DMS53 treated with DMSO at 0.1 percent for 48 hours (cell line): ENCODE results near the gene EFS.
"Not testable (repeated sequence)": the region's sequence is repeated elsewhere in the genome, so short reads cannot be mapped to it uniquely, and the experiment has no call there.

ENCODE experiments used
- DNase-seq: peaks from one replicate; lab custom pipeline; 2025; ENCODE audit not compliant: unreplicated experiment; lab: John Stamatoyannopoulos, UW

The EFS gene

GRCh38 chr14:23399591-23399990 is 34.6 kb upstream of the EFS start:
- no peak for DNase-seq

DNA sequence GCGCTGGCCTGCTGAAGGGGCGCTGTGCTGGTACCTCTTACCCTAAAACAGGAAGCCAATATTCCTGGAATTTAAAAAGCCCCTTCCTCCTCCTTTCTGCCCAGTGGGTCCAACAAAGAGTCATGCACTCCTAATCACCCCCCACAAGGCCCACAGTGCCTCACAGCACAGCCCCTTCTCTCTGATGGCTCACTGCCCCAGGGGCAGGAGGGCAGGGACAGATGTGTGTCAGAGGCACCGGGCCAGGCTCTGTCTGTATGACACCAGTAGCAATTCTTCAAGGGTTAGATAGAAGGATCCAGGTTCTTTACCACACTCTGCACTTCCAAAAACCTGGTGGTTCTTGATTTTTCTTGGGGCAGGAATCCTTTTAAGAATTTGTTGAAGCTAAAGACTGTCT is 34.2 kb upstream of the EFS start:
- no peak for DNase-seq

GRCh38 chr14:23398348-23398747 is 33.4 kb upstream of the EFS start:
- peak; percentile 93 for DNase-seq

- DNase-seq = no peak
Measured at GRCh38 chr14:23396781-23397407, 31.9 kb upstream of the EFS start.

GRCh38 chr14:23396126-23396525 is 31.2 kb upstream of the EFS start:
- no peak for DNase-seq

DNA sequence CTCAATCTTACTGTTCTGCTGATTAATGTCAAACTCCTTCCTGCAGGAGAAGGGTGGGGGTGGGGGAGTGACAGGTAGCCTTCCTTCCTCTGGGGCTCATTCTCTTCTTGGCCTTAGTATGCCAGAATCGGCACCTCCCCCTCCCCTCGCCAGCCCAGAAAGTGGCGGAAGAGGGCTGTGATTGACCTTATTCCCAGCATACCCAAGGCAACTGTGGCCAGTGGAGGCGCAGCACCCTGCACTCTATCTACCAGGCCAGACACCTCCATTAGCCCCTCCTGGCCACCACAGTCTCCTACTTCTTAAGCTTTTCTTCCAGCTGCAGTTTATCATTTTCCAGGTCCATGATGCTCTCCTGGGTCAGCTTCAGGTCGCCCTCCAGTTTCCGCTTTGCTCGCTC is 27.6 kb upstream of the EFS start:
- DNase-seq = no peak

DNA sequence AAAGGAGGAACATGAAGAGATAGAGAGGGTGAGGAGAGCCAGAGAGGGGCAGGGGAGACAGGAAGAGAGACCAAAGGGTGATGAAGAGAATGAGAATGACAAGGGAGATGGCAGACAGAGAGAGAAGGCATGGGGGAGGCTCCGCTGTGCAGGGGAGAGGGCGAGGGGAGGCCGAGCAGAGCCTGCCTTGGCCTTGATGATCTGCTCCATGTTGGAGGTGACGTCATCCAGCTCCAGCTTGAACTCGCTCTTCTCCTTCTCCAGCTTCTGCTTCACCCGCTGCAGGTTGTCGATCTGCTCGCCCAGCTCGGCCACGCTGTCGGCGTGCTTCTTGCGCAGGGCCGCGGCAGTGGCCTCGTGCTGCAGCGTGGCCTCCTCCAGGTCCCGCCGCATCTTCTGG is 24.9 kb upstream of the EFS start:
- not testable (repeated sequence) for DNase-seq

DNA sequence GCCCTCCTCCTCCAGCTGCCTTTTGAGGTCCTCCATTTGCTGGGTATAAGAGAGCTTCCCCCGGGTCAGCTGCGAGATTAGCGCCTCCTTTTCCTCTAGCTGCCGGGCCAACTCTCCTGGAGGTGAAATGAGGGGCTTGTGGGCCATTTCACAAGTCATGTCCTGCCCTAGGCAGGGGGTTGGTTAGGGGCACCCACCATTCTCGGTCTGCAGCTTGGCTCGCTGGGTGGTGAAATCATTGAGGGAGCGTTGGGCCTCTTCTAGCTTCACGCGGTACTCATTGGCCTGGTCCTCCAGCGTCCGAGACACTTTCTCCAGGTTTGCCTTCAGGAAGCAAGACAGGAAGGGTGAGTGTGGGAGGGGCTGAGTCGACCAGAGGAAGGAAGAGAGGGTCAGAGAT is 24.4 kb upstream of the EFS start:
- no peak for DNase-seq

DNA sequence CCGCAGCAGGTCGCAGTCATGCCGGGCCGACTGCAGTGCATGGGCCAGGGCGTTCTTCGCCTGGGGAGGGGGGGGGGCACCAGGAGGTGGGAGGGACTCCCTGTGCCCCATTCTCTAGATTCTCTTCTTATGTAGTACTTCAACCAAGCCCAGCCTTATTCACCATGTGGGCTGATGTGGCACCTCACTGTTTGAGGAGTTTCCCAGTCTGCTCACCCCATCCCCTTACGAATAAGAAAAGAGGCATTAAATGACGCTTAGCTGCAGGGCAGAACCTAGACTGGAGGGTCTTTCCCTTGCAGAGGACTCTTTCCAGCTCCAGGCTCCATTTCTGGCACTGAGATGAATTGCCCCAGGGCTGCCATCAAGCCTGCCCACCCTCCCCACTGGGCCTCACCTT is 24.0 kb upstream of the EFS start:
- no peak for DNase-seq

- DNase-seq = no peak
Measured at GRCh38 chr14:23387916-23388882, 23.2 kb upstream of the EFS start.

- DNase-seq = no peak
Measured at GRCh38 chr14:23386999-23387398, 22.0 kb upstream of the EFS start.

GRCh38 chr14:23386266-23386657 is 21.3 kb upstream of the EFS start:
- not testable (repeated sequence) for DNase-seq

DNA sequence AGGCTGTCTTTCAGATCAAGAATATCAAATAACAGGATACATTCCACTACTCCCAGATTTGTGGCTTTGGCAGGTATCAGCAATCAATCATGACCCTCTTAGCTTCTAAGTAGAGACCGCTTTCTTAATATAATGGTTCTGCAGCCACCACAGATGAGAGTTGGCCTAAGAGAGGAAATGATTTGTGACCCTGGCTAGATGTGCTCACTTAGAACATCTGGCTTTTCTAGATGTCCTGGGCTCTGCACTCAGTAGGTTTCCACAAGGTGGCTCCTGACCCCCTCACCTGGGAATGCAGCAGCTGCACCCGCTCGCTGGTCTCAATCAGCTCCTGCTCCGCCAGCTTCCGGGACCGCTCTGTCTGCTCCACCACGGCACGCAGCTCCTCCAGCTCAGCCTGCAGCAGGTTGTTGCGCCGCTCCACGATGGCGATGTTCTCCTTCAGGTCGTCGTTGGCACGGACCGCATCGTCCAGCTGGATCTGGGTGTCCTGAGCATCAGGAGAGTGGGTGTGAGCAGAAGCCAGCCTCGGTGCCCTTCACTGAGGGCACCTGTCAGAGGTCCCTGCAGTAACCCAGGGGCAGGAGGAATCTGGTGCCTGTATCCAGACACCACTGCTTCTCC is 20.8 kb upstream of the EFS start:
- no peak for DNase-seq

- no peak for DNase-seq
Measured at GRCh38 chr14:23385244-23385641, 20.3 kb upstream of the EFS start.

DNA sequence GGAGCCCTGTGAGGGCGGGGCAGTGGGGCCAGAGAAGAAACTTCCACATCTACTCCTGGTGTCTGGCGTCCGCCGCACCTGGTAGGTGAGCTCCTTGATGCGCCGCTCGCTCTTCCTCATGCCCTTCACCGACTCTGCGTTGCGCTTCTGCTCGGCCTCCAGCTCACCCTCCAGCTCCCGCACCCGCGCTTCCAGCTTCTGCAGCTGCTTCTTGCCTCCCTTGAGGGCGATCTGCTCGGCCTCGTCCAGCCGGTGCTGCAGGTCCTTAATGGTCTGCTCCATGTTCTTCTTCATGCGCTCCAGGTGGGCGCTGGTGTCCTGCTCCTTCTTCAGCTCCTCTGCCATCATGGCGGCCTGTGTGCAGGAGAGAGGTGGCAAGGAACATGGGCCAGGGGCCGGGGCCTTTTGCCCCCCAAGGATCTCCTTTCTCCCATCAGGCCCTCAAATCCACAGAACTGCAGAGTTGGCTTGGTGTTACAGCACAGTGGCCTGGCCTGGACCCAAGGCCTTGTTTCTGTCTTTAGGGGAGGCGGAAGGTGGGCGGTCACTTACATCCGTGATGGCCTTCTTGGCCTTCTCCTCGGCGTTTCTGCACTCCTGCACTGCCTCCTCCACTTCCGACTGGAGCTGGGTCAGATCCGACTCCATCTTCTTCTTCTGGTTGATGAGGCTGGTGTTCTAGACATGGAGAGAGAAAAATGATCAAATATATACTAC is 19.6 kb upstream of the EFS start:
- no peak for DNase-seq

- no peak for DNase-seq
Measured at GRCh38 chr14:23382731-23383440, 17.9 kb upstream of the EFS start.

DNA sequence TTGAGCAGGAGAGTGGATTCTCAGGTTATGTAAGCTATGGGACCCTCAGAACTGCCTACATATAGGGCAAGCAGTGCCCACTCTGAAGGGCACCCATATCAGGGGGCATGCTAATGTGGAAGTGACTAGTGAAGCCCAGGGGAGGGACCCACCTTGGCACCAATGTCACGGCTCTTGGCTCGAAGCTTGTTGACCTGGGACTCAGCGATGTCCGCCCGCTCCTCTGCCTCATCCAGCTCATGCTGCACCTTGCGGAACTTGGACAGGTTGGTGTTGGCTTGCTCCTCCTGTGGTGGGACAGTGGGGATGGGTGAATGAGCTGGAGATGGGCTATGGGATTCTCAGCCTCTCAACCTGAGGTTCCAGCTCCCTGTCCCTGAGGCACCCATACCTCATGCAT is 17.3 kb upstream of the EFS start:
- no peak for DNase-seq

- DNase-seq = peak; percentile 63
Measured at GRCh38 chr14:23381871-23382270, 16.9 kb upstream of the EFS start.

DNA sequence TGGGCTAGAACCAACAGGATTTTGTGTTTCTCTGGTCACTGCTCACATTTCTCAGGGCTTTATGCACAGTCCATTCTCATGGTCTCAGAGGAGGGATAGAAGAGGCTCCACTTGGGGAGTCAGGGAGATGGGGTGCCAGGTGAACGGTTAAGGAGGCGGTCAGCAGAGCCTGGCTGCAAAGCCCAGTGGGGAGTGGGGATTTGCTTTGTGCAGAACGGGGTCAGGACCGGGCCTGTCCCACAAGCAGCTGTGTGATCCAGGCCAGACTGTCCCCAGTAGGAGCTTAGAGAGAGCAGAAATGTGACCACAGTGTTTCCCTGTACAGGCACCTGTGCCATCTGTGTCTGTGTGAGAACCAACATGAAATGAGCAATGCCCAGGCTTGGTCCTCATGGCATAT is 16.0 kb upstream of the EFS start:
- DNase-seq = no peak

DNA sequence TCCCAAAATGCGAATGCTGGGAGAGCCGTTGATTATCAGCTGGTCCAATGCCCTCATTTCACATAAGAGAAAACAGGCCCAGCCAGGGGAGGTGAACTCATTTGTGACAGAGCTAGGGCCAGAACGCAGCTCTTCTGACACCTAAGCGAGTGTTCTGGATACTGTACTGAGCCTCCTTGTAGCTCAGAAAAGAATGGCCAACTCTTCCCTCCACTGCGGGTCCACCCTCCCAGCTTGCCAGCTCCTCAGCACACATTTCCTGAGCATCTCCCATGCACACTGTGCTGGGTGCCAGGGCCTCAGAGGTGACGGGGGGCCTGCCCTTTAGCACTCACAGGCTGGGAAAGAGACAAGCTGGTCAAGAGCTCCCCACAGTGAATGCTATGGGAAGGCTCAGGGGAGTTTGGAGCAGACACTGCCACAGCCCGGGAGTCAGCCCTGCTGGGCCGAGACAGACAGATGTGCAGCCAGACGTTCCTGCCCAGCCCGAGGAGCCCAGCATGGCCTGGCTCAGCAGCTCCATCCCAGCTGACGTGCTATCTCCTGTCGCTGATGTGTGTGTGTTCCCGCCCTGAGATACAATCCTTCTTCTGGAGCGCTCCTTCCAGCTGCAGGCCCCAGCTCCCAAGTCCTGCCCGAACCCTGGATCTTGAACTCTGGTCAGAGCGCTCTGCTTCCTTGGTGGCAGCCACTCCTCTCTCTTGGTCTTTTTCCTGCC is 15.4 kb upstream of the EFS start:
- no peak for DNase-seq
